Gastroesophageal sphincter (tissue), 4 donors: Measurements from ENCODE around the gene SKOR1. TPM values are rescaled to one million over a fixed set of nuclear protein-coding genes. Genes with fewer than 3 reads are reported as not detected.

Source experiments
- ATAC-seq: fragments of 150-250 bp; one replicate; pipeline ENCODE4 v1.9.1; 2016; ENCODE audit warnings: mild to moderate bottlenecking, moderate library complexity
- H3K27ac ChIP-seq, 4 donors: fragments of 200-600 bp; sonication (generic) in 3 of 4; 1 replicate in 3 of 4; 2 replicates in 1 of 4; pipeline ENCODE4 v1.5.1; 2016 to 2019
- H3K27me3 ChIP-seq: fragments of 200-600 bp; sonication (generic); one replicate; pipeline ENCODE4 v1.5.1; 2019
- H3K36me3 ChIP-seq, 2 donors: fragments of 200-600 bp; sonication (generic); one replicate each; pipeline ENCODE4 v1.5.1; 2019; ENCODE audit warnings: control low read depth in 1 of 2
- H3K4me1 ChIP-seq, 3 donors: fragments of 200-600 bp; sonication (generic); 1 replicate in 2 of 3; 2 replicates in 1 of 3; pipeline ENCODE4 v1.5.1; 2016 to 2019; ENCODE audit warnings: control low read depth in 2 of 3
- H3K4me3 ChIP-seq, 2 donors: fragments of 200-600 bp; sonication (generic); one replicate each; pipeline ENCODE4 v1.5.1; 2019; ENCODE audit warnings: mild to moderate bottlenecking in 1 of 2, moderate library complexity in 1 of 2
- H3K9me3 ChIP-seq, 3 donors: fragments of 200-600 bp; sonication (generic); one replicate each; pipeline ENCODE4 v1.5.1; 2017 to 2019; ENCODE audit warnings: control low read depth in 2 of 3
- EP300 ChIP-seq: sonication (generic); formaldehyde crosslinking; IDR thresholded peaks from one replicate; pipeline ENCODE4 v1.6.1; 2017; ENCODE audit warnings: antibody characterized with exemption, mild to moderate bottlenecking
- POLR2A ChIP-seq, 2 donors: fragments of 450-650 bp; IDR thresholded peaks; one replicate each; pipeline ENCODE4 v1.6.1; 2017; ENCODE audit warnings: antibody characterized with exemption in 2 of 2, mild to moderate bottlenecking in 2 of 2, moderate library complexity in 1 of 2
- POLR2AphosphoS5 ChIP-seq: sonication (generic); formaldehyde crosslinking; IDR thresholded peaks from one replicate; pipeline ENCODE4 v1.6.1; 2017; ENCODE audit warnings: antibody characterized with exemption
- whole genome bisulfite sequencing, 2 donors: methylation state at CpG; one replicate each; pipeline ENCODE4 v1.1.5; 2018; ENCODE audit warnings: low coverage in 1 of 2; 5-methylcytosine and 5-hydroxymethylcytosine counted together
- total RNA-seq, 4 donors: library from RNA; depleted of rRNA; stranded (reverse); fragments of >200 nt; gene quantifications; one replicate each; pipeline ENCODE4 v1.1.0, GENCODE V29; 2016
- TF ChIP-seq, protein P1 (sequence below), 4 experiments: fragments of 200-600 bp in 2 of 4; fragments of 450-650 bp in 2 of 4; sonication (generic) in 1 of 4; IDR thresholded peaks; one replicate each; pipeline ENCODE4 v1.5.1; 2017 to 2019; ENCODE audit warnings: antibody characterized with exemption in 4 of 4, mild to moderate bottlenecking in 2 of 4, moderate library complexity in 2 of 4

Gene SKOR1
- total RNA-seq, 4 donors from 2014 or later, result 0.46 to 2.2 (median 0.87) TPM

DNA sequence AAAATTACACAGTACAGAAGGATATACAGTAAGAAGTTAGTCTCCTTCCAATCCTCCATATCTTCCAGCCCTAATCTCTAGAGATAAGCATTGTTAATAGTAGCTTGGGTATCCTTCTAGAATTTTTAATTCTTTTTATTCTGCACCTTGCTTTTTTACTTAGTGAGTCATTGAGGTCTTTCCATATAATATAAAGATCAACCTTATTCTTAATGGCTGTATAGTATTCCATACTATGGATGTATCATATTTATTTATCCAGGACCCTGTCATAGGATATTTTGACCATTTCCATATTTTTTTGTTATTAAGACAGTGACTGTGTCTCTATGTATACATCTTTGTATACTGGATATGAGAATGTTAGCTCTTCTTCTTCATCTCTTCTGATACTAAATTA, 36.3 kb upstream of the SKOR1 start:
- H3K27me3 ChIP-seq, result no peaks in the 10 kb centered on the region
- no peaks in the 10 kb centered on the region for H3K9me3 ChIP-seq
- peaks cover 0 to 36% of the 10 kb centered on the region in 2 donors for H3K36me3 ChIP-seq
- no peak overlapping the region for H3K27ac ChIP-seq
- no peak overlapping the region for H3K4me3 ChIP-seq
- no peaks in the 10 kb centered on the region for H3K4me1 ChIP-seq
- no peak for ATAC-seq
- TF ChIP-seq POLR2A (IDR thresholded peaks at IDR 0.05) (no peak), EP300 (no peak), POLR2AphosphoS5 (no peak)
- TF ChIP-seq, protein P1, sequence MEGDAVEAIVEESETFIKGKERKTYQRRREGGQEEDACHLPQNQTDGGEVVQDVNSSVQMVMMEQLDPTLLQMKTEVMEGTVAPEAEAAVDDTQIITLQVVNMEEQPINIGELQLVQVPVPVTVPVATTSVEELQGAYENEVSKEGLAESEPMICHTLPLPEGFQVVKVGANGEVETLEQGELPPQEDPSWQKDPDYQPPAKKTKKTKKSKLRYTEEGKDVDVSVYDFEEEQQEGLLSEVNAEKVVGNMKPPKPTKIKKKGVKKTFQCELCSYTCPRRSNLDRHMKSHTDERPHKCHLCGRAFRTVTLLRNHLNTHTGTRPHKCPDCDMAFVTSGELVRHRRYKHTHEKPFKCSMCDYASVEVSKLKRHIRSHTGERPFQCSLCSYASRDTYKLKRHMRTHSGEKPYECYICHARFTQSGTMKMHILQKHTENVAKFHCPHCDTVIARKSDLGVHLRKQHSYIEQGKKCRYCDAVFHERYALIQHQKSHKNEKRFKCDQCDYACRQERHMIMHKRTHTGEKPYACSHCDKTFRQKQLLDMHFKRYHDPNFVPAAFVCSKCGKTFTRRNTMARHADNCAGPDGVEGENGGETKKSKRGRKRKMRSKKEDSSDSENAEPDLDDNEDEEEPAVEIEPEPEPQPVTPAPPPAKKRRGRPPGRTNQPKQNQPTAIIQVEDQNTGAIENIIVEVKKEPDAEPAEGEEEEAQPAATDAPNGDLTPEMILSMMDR (IDR thresholded peaks at IDR 0.05), result no peak

DNA sequence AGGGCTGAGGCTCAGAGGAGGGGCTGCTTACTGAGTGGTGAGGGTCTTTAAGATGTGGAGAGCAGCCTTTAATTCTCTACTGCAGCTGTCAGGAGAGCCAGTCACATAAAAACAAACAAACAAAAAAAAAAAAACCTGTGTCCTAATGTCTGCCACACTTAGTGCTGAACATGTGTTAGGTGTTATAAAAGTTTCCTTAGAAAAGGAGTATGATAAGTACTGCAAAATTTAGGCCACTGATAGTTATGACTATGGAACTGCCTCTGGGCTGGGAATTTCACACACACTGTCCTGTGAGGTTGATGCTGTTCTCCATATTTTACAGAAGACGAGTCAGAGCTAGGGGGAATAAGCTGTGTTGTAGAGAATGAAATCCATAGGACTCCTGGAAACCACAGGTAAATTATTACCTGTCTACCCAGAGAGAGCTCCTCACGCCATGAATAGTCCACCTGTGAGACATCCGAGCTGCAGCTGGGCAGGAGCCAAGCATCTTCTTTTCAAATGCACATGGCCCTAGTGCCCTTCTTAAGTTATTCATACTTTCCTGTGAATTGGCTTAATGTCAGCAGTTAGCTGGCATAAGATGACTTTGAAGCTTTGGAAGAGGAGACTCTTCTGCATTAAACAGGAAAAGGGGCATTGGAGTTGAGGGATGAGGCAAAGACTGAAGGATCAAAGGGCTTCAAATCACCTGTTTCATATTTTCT, 34.5 kb upstream of the SKOR1 start:
- peaks cover 0 to 23% of the 10 kb centered on the region in 2 donors for H3K36me3 ChIP-seq
- H3K27me3 ChIP-seq, result no peaks in the 10 kb centered on the region
- H3K4me3 ChIP-seq, result no peak overlapping the region
- no peak overlapping the region for H3K27ac ChIP-seq
- H3K9me3 ChIP-seq, result peaks cover 0 to 11% (median 0%) of the 10 kb centered on the region in 3 donors
- no peak for ATAC-seq
- H3K4me1 ChIP-seq, result no peaks in the 10 kb centered on the region
- no peak for TF ChIP-seq EP300
- TF ChIP-seq, protein P1 (IDR thresholded peaks at IDR 0.05), result no peak
- 100% methylated on average over 3 of the region's 3 CpGs for WGBS, 2 donors

DNA sequence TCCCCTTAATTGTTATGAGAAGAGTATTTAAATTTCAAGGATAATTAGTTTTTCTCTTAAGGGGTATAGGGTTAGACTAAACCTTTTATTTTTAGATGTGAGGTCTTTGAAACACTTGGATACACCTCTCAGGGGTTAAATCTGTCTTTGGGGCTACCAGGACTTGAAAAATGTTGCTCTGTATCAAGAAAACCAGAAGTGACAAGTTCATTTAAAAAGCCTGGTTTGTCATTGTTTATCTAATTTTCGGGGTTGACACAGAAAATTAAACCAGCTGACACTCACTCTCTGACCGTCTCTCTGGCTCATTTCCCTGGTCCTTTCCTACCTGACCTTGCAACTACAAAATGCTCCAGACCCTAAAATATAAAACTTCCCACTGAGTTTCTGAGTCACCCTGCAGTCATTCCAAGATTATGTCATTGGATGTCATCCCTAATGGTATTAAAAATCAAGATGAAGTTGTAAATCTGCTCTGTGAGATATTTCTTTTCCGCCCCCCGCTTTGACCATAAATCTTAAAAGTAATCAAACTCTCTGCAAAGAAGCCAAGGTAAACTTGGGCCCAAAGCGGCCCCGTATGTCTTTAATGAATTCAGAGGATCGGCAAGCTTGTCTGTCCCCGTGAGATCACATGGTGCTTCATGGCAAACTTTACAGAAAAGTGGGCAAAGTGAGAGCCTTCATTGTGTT, 32.9 kb upstream of the SKOR1 start:
- H3K27me3 ChIP-seq, result no peaks in the 10 kb centered on the region
- H3K4me3 ChIP-seq, result no peak overlapping the region
- no peak for ATAC-seq
- 60 to 77% methylated on average over 4 to 8 of the region's 8 CpGs for WGBS, 2 donors
- TF ChIP-seq, protein P1 (IDR thresholded peaks at IDR 0.05), result no peak
- TF ChIP-seq POLR2A (IDR thresholded peaks at IDR 0.05) (no peak), EP300 (no peak), POLR2AphosphoS5 (no peak)
- peaks cover 0 to 11% (median 0%) of the 10 kb centered on the region in 3 donors for H3K9me3 ChIP-seq
- H3K4me1 ChIP-seq, result no peaks in the 10 kb centered on the region
- H3K36me3 ChIP-seq, result peaks cover 0 to 18% of the 10 kb centered on the region in 2 donors
- no peak overlapping the region for H3K27ac ChIP-seq

DNA sequence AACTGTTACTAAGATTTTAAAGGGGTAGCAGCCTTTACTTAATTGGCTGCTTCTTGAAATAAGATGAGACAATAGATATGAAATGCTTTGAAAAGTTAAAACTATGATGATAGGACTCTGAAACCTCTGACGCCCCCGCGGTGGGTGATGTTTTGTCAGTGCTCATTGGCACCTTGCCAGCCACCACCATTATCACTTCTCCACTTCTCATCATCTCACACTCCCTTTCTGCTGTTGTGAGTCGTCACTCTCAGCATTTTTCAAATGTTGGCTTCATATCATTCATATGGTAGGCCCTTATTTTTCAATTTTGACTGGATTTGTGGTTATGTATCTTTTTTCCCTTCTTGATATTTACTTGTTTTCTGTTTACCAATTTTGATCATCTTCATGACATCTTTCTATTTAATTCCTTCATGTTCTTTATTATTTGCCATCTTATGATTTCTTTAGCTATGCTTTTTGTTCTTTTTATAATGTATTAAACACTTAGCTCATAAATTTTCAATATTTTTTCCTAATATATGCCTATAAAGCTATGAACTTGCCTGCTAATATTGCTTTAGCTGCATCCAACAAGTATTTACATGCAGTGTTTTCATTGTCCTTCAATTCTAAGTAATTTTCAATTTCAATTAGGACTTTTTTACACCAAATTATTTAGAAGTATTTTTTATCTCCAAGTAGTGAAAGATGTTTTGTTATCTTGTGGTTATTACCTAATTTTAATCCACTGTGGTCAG, 30.3 kb upstream of the SKOR1 start:
- TF ChIP-seq, protein P1 (IDR thresholded peaks at IDR 0.05), result no peak
- TF ChIP-seq POLR2A (IDR thresholded peaks at IDR 0.05) (no peak), EP300 (no peak), POLR2AphosphoS5 (no peak)
- ATAC-seq, result no peak
- 89 to 100% methylated on average over 1 to 4 of the region's 4 CpGs for WGBS, 2 donors
- H3K27me3 ChIP-seq, result no peaks in the 10 kb centered on the region
- peaks cover 0 to 11% (median 0%) of the 10 kb centered on the region in 3 donors for H3K9me3 ChIP-seq
- H3K4me3 ChIP-seq, result no peak overlapping the region
- no peak overlapping the region for H3K27ac ChIP-seq
- H3K36me3 ChIP-seq, result peaks cover 0 to 38% of the 10 kb centered on the region in 2 donors
- H3K4me1 ChIP-seq, result no peaks in the 10 kb centered on the region
